ENCODE measurements around the gene TMEM208.

DNA sequence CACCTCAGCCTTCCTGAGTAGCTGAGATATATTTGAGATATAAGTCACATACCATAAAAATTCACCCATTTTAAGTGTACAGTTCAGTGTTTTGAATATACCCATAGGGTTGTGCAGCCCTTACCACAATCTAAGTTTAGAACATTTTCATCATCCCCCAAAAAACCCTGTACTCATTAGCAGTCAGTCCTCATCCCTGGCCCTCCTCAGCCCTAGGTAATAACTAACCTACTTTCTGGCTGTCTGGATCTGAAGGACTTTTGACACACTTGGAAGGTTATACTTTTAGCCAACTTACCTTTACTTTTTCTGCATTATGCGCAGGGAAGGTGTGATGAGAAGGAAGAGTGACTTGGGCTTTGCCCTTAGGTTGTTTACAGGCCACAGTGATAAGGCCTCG lies 48.4 kb downstream of the TMEM208 start:
- TF ChIP-seq, protein P1, sequence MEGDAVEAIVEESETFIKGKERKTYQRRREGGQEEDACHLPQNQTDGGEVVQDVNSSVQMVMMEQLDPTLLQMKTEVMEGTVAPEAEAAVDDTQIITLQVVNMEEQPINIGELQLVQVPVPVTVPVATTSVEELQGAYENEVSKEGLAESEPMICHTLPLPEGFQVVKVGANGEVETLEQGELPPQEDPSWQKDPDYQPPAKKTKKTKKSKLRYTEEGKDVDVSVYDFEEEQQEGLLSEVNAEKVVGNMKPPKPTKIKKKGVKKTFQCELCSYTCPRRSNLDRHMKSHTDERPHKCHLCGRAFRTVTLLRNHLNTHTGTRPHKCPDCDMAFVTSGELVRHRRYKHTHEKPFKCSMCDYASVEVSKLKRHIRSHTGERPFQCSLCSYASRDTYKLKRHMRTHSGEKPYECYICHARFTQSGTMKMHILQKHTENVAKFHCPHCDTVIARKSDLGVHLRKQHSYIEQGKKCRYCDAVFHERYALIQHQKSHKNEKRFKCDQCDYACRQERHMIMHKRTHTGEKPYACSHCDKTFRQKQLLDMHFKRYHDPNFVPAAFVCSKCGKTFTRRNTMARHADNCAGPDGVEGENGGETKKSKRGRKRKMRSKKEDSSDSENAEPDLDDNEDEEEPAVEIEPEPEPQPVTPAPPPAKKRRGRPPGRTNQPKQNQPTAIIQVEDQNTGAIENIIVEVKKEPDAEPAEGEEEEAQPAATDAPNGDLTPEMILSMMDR (IDR thresholded peaks at IDR 0.05): no peak
- no peak for TF ChIP-seq POLR2A (IDR thresholded peaks at IDR 0.05)

All from esophagus squamous epithelium (tissue), 4 donors.